Gastrocnemius medialis (tissue), 4 donors: ENCODE data around the gene ANO6.

Source experiments
- CTCF ChIP-seq, 5 experiments: fragments of 450-650 bp in 3 of 5; fragments of 200-600 bp in 2 of 5; sonication (generic) in 2 of 5; IDR thresholded peaks in 4 of 5; conservative IDR thresholded peaks in 1 of 5; 1 replicate in 4 of 5; 2 replicates in 1 of 5; pipeline ENCODE4 v1.5.1; 2016 to 2019; ENCODE audit warnings: antibody characterized with exemption in 5 of 5, mild to moderate bottlenecking in 3 of 5, moderate library complexity in 3 of 5
- POLR2A ChIP-seq, 2 donors: fragments of 450-650 bp; IDR thresholded peaks; one replicate each; pipeline ENCODE4 v1.6.1; 2017; ENCODE audit warnings: antibody characterized with exemption in 2 of 2, mild to moderate bottlenecking in 2 of 2, moderate library complexity in 2 of 2

- no peak for TF ChIP-seq POLR2A (IDR thresholded peaks at IDR 0.05)
- no peak for TF ChIP-seq CTCF (IDR thresholded peaks at IDR 0.05 in 4 of 5, conservative IDR thresholded peaks at IDR 0.05 in 1 of 5)
These were observed 11.1 kb upstream of the ANO6 start for GRCh38 chr12:45204757-45205156.
